ENCODE measurements around the gene TRAK2. TPM values are rescaled to one million over a fixed set of nuclear protein-coding genes. Genes with fewer than 3 reads are reported as not detected.
"Not testable (repeated sequence)": the region's sequence is repeated elsewhere in the genome, so short reads cannot be mapped to it uniquely, and the experiment has no call there.

The TRAK2 gene
- total RNA-seq, 2 donors from 2014 or later: 14.8 to 15.2 TPM

GRCh38 chr2:201440182-201440581, 11.1 kb downstream of the TRAK2 start:
- TF ChIP-seq CTCF (conservative IDR thresholded peaks at IDR 0.05): no peak
- Mint-ChIP-seq H3K4me1 (peaks cover 16% of the 10 kb centered on the region), H3K9me3 (no peaks in the 10 kb centered on the region), H3K27me3 (ENCODE audit: insufficient read depth) (no peaks in the 10 kb centered on the region), H3K4me3 (peak overlapping the region; percentile 0), H3K36me3 (ENCODE audit: low read depth) (no peaks in the 10 kb centered on the region), H3K27ac (peak overlapping the region; percentile 13)
- Histone ChIP-seq H3K4me3 (ENCODE audit: low read length) (peak overlapping the region; percentile 12), H3K9me3 (ENCODE audit: control insufficient read depth, low read length) (no peaks in the 10 kb centered on the region), H3K27me3 (ENCODE audit: control insufficient read depth, insufficient read depth, low read length, poor library complexity, severe bottlenecking) (no peaks in the 10 kb centered on the region), H3K4me1 (ENCODE audit: control insufficient read depth, insufficient read depth, low read length) (peaks cover 3% of the 10 kb centered on the region), H3K9ac (ENCODE audit: extremely low read depth, low read length, poor library complexity, severe bottlenecking) (no peak overlapping the region), H3K27ac (ENCODE audit: low read depth, low read length) (no peak overlapping the region), H3K36me3 (ENCODE audit: control insufficient read depth, insufficient read depth, low read length) (no peaks in the 10 kb centered on the region)
- peak; percentile 57 for DNase-seq
- WGBS, 2 experiments (ENCODE audit: insufficient coverage in 1 of 2, insufficient read length in 1 of 2): 36 to 40% methylated on average over 1 of the region's 1 CpG

- H3K36me3 ChIP-seq (ENCODE audit: control insufficient read depth, insufficient read depth, low read length); H3K36me3 Mint-ChIP-seq (ENCODE audit: low read depth); H3K27ac Mint-ChIP-seq; H3K9me3 Mint-ChIP-seq; H3K9ac ChIP-seq (ENCODE audit: extremely low read depth, low read length, poor library complexity, severe bottlenecking); H3K9me3 ChIP-seq (ENCODE audit: control insufficient read depth, low read length); H3K27ac ChIP-seq (ENCODE audit: low read depth, low read length); H3K27me3 ChIP-seq (ENCODE audit: control insufficient read depth, insufficient read depth, low read length, poor library complexity, severe bottlenecking); H3K4me3 ChIP-seq (ENCODE audit: low read length); H3K4me1 ChIP-seq (ENCODE audit: control insufficient read depth, insufficient read depth, low read length); H3K27me3 Mint-ChIP-seq (ENCODE audit: insufficient read depth); DNase-seq; H3K4me3 Mint-ChIP-seq: not testable (repeated sequence)
- H3K4me1 Mint-ChIP-seq: peaks cover 14% of the 10 kb centered on the region
- 90 to 100% methylated on average over 1 of the region's 3 CpGs for WGBS, 2 experiments (ENCODE audit: insufficient coverage in 1 of 2, insufficient read length in 1 of 2)
Observed at GRCh38 chr2:201439336-201439922, 11.8 kb downstream of the TRAK2 start.

- no peaks in the 10 kb centered on the region for H3K27me3 Mint-ChIP-seq (ENCODE audit: insufficient read depth)
- peaks cover 8% of the 10 kb centered on the region for H3K36me3 Mint-ChIP-seq (ENCODE audit: low read depth)
- peaks cover 4% of the 10 kb centered on the region for H3K9me3 Mint-ChIP-seq
- peaks cover 27% of the 10 kb centered on the region for H3K4me1 Mint-ChIP-seq
- TF ChIP-seq CTCF (conservative IDR thresholded peaks at IDR 0.05): no peak
- no peaks in the 10 kb centered on the region for H3K27me3 ChIP-seq (ENCODE audit: control insufficient read depth, insufficient read depth, low read length, poor library complexity, severe bottlenecking)
- peaks cover 6% of the 10 kb centered on the region for H3K9me3 ChIP-seq (ENCODE audit: control insufficient read depth, low read length)
- H3K4me3 Mint-ChIP-seq: no peak overlapping the region
- H3K27ac ChIP-seq (ENCODE audit: low read depth, low read length): no peak overlapping the region
- H3K4me1 ChIP-seq (ENCODE audit: control insufficient read depth, insufficient read depth, low read length): peaks cover 3% of the 10 kb centered on the region
- no peak overlapping the region for H3K9ac ChIP-seq (ENCODE audit: extremely low read depth, low read length, poor library complexity, severe bottlenecking)
- DNase-seq: no peak
- H3K4me3 ChIP-seq (ENCODE audit: low read length): no peak overlapping the region
- WGBS, 2 experiments (ENCODE audit: insufficient coverage in 1 of 2, insufficient read length in 1 of 2): 93 to 100% methylated on average over 1 to 2 of the region's 2 CpGs
- H3K36me3 ChIP-seq (ENCODE audit: control insufficient read depth, insufficient read depth, low read length): peaks cover 3% of the 10 kb centered on the region
- no peak overlapping the region for H3K27ac Mint-ChIP-seq
Observed at GRCh38 chr2:201436141-201436540, 15.1 kb downstream of the TRAK2 start.
